Retinal pigment epithelial cell (primary cell): Measurements from ENCODE around the gene ENPP4.
"Not testable (repeated sequence)": the region's sequence is repeated elsewhere in the genome, so short reads cannot be mapped to it uniquely, and the experiment has no call there.

ENCODE experiments used
- DNase-seq: peaks from one replicate; pipeline ENCODE4 v3.0.0-alpha.2; 2010; ENCODE audit warnings: low read depth
- H3K4me3 ChIP-seq: 2 replicates; pipeline ENCODE4 v1.5.1; 2011; ENCODE audit warnings: mild to moderate bottlenecking, low read length, control low read depth, moderate library complexity
- TF ChIP-seq, protein P1 (sequence below): conservative IDR thresholded peaks from 2 replicates; pipeline ENCODE4 v1.5.1; 2011; ENCODE audit warnings: low read depth, low read length, control low read depth, inconsistent platforms

The ENPP4 gene

DNA sequence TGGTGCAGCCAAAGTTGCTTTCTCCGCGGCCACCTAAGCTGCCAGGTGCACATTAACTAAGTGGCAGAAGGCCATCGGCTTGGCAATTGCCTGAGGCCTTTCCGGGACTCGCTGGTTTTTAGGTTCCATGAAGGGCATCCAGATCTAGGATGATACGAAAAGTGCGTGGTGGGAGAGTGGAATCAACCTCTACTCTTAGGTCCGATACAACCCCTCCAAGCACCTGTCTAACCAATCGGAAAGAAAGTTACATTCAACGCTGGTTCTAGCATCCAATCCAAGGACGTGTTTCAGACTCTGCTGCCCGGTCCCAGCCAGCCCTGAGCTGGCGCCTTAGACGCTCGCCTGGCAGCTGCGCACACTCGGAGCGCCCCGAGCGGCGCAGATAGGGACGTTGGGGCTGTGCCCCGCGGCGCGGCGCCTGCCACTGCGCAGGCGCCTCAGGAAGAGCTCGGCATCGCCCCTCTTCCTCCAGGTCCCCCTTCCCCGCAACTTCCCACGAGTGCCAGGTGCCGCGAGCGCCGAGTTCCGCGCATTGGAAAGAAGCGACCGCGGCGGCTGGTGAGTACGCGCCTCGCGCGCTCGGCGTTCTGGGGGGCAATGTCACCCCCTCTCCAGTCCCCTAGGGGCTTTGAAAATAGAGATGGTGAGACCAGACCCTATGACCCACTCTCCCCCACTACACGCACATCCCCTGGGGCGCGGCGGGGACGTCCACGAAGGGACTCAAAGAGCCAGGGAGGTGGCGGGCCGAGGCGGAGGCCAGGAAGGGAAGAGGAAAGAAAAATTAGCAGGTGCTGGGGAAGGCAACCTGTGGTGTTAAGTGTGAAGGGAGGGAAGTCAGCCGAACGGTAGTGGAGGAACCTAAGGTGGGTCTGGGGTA lies at the start of gene ENPP4:
Gene ENPP4 (plus strand): TSS at position 361 of the 883 bp plus-strand sequence. CDS start 9,595 bp downstream, outside the sequence.
- TF ChIP-seq, protein P1, sequence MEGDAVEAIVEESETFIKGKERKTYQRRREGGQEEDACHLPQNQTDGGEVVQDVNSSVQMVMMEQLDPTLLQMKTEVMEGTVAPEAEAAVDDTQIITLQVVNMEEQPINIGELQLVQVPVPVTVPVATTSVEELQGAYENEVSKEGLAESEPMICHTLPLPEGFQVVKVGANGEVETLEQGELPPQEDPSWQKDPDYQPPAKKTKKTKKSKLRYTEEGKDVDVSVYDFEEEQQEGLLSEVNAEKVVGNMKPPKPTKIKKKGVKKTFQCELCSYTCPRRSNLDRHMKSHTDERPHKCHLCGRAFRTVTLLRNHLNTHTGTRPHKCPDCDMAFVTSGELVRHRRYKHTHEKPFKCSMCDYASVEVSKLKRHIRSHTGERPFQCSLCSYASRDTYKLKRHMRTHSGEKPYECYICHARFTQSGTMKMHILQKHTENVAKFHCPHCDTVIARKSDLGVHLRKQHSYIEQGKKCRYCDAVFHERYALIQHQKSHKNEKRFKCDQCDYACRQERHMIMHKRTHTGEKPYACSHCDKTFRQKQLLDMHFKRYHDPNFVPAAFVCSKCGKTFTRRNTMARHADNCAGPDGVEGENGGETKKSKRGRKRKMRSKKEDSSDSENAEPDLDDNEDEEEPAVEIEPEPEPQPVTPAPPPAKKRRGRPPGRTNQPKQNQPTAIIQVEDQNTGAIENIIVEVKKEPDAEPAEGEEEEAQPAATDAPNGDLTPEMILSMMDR, result no peak
- peak within 1 kb of the TSS; percentile 65 for H3K4me3 ChIP-seq
- peak; percentile 79 for DNase-seq

DNA sequence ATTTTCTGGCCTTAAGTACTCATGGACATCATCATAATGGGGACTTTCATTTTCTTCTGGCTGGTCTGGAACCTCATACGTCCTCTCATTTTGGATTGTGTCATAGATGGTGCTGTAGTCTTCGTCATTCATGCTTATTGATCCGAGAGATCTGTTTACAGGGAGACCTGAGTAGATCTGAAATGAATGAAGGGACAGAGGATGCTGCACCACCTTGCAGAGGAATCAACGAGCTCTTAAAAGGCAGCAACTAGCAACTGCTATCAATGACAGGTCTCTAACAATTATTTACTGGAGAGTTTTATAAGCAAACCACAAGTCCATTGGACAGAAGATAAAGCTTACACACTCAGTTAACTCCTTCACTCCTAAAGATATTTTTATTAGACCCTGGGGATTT lies 49.7 kb upstream of the ENPP4 start:
- TF ChIP-seq, protein P1, result no peak
- DNase-seq, result no peak
- no peak overlapping the region for H3K4me3 ChIP-seq

- not testable (repeated sequence) for H3K4me3 ChIP-seq, DNase-seq
Measured at GRCh38 chr6:46085688-46086087, 44.1 kb upstream of the ENPP4 start.

GRCh38 chr6:46090115-46091079 lies 39.4 kb upstream of the ENPP4 start:
- TF ChIP-seq, protein P1, result peak; percentile 76
- DNase-seq, result peak; percentile 18

GRCh38 chr6:46091080-46091478 lies 38.7 kb upstream of the ENPP4 start:
- no peak for DNase-seq
- TF ChIP-seq, protein P1, result no peak
- H3K4me3 ChIP-seq, result no peak overlapping the region

More at GRCh38 chr6:46090115-46091079, 39.4 kb upstream of the ENPP4 start:
- H3K4me3 ChIP-seq, result no peak overlapping the region

GRCh38 chr6:46095251-46095650 lies 34.5 kb upstream of the ENPP4 start:
- H3K4me3 ChIP-seq, result no peak overlapping the region
- TF ChIP-seq, protein P1, result no peak

DNA sequence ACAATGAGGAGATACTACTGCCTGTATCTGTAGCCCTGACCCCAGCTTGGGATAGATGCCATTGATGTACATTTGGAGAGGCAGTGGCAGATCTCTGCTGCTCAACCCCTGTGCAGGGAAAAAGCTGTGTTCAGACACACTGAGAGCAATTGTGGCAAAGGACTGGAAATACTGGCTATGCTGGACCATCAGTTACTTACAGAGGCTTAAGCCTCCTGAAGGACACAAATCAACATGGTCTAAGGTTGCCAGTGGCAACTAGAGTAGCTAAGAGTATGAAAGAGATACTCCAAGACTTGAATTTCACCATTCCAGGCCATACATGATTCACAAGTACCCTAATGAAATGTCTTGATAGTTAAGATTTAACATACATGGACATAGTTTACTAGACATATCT lies 32.4 kb upstream of the ENPP4 start:
- TF ChIP-seq, protein P1, result no peak
- no peak for DNase-seq
- no peak overlapping the region for H3K4me3 ChIP-seq

More at GRCh38 chr6:46095251-46095650, 34.5 kb upstream of the ENPP4 start:
- no peak for DNase-seq
